ENCODE measurements around the gene C1orf159.

The C1orf159 gene

GRCh38 chr1:1055841-1056736 lies 59.8 kb downstream of the C1orf159 start:
- no peak for DNase-seq

DNA sequence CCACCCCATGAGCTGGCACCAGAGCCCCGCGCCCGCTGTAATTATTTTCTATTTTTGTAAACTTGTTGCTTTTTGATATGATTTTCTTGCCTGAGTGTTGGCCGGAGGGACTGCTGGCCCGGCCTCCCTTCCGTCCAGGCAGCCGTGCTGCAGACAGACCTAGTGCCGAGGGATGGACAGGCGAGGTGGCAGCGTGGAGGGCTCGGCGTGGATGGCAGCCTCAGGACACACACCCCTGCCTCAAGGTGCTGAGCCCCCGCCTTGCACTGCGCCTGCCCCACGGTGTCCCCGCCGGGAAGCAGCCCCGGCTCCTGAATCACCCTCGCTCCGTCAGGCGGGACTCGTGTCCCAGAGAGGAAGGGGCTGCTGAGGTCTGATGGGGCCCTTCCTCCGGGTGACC lies 60.9 kb downstream of the C1orf159 start:
- DNase-seq = no peak

DNA sequence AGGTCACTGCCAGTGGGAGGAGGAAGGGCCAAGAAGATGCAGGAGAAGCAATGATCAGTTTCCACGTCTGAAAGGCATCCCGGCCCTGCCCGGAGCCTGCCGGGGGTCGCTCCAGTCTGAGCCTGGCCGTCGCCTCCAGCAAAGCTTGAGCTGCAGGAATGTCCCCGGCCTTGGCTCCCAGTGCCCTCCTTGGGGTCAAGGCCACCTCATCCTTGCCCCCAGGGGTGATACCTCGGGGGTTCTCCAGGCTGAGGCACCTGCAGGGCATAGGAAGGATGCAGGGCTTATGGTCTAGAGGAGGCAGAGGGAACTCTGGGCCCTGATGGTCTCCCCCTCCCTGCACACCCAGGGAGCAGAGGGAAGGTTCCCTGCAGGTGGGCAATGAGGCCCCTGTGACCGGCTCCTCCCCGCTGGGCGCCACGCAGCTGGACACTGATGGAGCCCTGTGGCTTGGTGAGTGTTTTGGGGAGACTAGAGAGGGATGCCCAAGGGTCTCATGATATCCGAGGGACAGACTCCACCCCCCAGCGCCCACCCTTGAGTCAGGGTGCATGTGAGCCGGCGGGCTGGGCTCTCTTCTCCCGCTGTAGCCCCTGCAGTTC lies 61.7 kb downstream of the C1orf159 start:
- DNase-seq = no peak

DNA sequence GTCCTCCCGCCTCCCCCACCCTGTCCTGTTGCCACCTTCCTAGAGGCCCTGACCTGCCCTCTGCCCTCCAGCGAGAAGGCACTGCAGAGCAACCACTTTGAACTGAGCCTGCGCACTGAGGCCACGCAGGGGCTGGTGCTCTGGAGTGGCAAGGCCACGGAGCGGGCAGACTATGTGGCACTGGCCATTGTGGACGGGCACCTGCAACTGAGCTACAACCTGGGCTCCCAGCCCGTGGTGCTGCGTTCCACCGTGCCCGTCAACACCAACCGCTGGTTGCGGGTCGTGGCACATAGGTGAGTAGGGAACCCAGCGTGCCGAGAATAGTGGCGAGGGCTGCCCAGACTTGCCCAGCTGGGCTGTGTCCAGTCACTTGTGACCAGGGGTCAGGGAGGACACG lies 62.2 kb downstream of the C1orf159 start:
- no peak for DNase-seq

DNA sequence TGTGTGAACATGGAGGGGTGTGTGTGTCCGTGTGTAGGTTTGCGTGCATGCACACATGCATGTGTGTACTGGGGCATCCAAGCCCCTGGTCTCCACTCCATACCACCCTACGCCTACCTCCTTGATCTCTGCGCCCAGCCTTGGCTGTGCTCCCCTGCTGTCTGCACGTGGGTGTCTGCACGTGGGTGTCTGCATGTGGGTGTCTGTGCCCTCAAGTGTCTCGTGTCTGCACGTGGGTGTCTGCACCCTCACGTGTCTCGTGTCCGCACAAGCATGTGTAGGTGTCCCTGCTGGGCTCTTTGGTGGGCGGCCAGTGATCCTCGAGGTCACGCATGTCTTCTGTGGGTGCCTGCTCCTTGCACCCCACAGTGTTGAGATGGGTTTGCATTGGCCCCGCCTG lies 62.9 kb downstream of the C1orf159 start:
- no peak for DNase-seq

GRCh38 chr1:1052003-1052840 lies 63.7 kb downstream of the C1orf159 start:
- no peak for DNase-seq

- DNase-seq = no peak
These were observed 64.6 kb downstream of the C1orf159 start for GRCh38 chr1:1051127-1051810.

GRCh38 chr1:1050577-1051052 lies 65.3 kb downstream of the C1orf159 start:
- peak in 4 of 58 donors; percentile 8 to 36 (median 32) for DNase-seq

GRCh38 chr1:1049318-1050165 lies 66.3 kb downstream of the C1orf159 start:
- DNase-seq = no peak

GRCh38 chr1:1048765-1049164 lies 67.1 kb downstream of the C1orf159 start:
- no peak for DNase-seq

DNA sequence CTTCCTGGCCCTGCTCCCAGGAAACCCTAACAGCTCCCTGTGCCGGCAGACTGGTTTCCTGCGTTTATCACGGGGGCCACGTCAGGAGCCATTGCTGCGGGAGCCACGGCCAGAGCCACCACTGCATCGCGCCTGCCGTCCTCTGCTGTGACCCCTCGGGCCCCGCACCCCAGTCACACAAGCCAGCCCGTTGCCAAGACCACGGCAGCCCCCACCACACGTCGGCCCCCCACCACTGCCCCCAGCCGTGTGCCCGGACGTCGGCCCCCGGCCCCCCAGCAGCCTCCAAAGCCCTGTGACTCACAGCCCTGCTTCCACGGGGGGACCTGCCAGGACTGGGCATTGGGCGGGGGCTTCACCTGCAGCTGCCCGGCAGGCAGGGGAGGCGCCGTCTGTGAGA lies 67.9 kb downstream of the C1orf159 start:
- no peak for DNase-seq

DNA sequence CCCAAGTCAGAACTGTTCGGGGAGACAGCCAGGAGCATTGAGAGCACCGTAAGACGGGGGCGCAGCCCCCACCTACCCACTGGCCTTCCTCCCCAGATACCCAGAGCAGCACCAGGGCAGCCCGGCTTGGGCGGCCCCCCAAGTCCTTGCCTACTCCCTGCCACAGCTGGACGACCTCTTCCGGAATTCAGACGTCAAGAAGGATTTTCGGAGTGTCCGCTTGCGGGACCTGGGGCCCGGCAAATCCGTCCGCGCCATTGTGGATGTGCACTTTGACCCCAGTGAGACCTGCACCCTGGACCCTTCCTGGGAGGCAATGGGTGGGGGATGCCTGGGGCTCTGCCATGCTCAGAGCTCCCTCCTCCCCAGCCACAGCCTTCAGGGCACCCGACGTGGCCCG lies 68.5 kb downstream of the C1orf159 start:
- no peak for DNase-seq

- DNase-seq = no peak
These were observed 69.1 kb downstream of the C1orf159 start for GRCh38 chr1:1046767-1047166.

DNA sequence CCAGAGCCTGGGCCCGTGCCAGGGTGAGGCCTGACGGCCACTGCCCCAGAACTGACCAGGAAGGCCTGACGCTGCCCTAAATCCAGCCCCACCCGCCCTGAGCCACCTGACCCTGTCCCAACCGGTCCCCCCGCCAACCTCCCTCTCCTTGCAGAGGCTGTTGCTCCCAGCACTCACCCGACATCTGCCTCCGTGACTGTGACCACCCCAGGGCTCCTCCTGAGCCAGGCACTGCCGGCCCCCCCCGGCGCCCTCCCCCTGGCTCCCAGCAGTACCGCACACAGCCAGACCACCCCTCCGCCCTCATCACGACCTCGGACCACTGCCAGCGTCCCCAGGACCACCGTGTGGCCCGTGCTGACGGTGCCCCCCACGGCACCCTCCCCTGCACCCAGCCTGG lies 69.6 kb downstream of the C1orf159 start:
- no peak for DNase-seq

GRCh38 chr1:1045129-1045528 lies 70.8 kb downstream of the C1orf159 start:
- DNase-seq = no peak

GRCh38 chr1:1044455-1045078 lies 71.3 kb downstream of the C1orf159 start:
- no peak for DNase-seq

DNA sequence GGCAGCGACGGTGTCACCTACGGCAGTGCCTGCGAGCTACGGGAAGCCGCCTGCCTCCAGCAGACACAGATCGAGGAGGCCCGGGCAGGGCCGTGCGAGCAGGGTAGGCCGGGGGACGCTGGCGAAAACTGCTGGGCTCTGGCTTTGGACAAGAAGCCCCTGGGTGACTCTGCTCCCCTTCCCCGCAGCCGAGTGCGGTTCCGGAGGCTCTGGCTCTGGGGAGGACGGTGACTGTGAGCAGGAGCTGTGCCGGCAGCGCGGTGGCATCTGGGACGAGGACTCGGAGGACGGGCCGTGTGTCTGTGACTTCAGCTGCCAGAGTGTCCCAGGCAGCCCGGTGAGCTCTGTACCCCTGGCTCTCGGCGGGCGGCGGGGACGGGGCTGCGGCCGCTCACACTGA lies 72.0 kb downstream of the C1orf159 start:
- no peak for DNase-seq

GRCh38 chr1:1043411-1043810 lies 72.5 kb downstream of the C1orf159 start:
- DNase-seq = no peak

DNA sequence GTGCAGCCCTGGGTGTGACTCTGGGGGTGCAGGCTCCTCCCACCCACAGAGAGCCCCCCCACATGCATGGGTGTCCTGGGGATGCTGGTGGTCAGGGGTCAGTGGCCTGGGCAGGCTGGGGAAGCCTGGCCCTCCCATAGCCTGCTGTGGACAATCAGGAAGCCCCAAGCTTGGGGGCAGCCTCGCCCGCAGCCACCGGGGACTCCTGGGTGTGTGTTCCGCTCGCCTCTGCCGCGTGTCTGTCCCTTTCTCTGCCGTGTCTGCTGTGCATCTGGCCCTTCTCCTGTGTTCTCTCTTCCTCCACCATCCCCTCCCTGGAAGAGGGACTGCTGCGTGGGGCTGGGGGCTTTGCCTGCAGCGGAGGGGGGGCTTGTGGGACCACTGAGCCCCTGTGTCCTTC lies 73.1 kb downstream of the C1orf159 start:
- no peak for DNase-seq

GRCh38 chr1:1041873-1042272 lies 74.0 kb downstream of the C1orf159 start:
- DNase-seq = no peak

Data from anterior cingulate cortex (tissue), 58 donors.